Bronchial epithelial cell (primary cell): ENCODE results near the gene ZNF689. TPM values are rescaled to one million over a fixed set of nuclear protein-coding genes. Genes with fewer than 3 reads are reported as not detected.

Experiments used
- DNase-seq: peaks from one replicate; pipeline ENCODE4 v3.0.0-alpha.2; 2010; ENCODE audit warnings: low read depth
- FAIRE-seq: peaks from 2 replicates; lab custom pipeline; 2011; peaks lifted over from hg19 to GRCh38; lab: Jason Lieb, UNC
- H3K27me3 ChIP-seq: 2 replicates; pipeline ENCODE4 v1.5.1; 2011; ENCODE audit warnings: low read length; ENCODE audit not compliant: control insufficient read depth, insufficient read depth
- H3K36me3 ChIP-seq: 2 replicates; pipeline ENCODE4 v1.5.1; 2011; ENCODE audit warnings: low read length; ENCODE audit not compliant: control insufficient read depth, insufficient read depth
- H3K4me3 ChIP-seq: 2 replicates; pipeline ENCODE4 v1.5.1; 2011; ENCODE audit warnings: mild to moderate bottlenecking, low read depth, low read length, control low read depth
- CTCF ChIP-seq: IDR thresholded peaks from 2 replicates; pipeline ENCODE4 v1.5.1; 2011; ENCODE audit warnings: mild to moderate bottlenecking, moderate library complexity, low read length, control low read depth, inconsistent platforms; ENCODE audit not compliant: insufficient read depth, severe bottlenecking
- total RNA-seq: library from RNA; depleted of rRNA; stranded (reverse); fragments of >200 nt; gene quantifications from 2 replicates; pipeline ENCODE4 v1.2.1, GENCODE V29; 2014

The ZNF689 gene
- total RNA-seq, 1 donor from 2014 or later, result 2.6 TPM

GRCh38 chr16:30585400-30586191, 24.6 kb downstream of the ZNF689 start, which contains the start of gene ZNF785:
ZNF785 (minus strand) TSS chr16:30585697; CDS start chr16:30585611, 86 bp downstream.
- no peak for TF ChIP-seq CTCF
- Histone ChIP-seq H3K27me3 (no peaks in the 10 kb centered on the region), H3K4me3 (peak within 1 kb of the TSS; percentile 60), H3K36me3 (peaks cover 9% of the 10 kb centered on the region)
- FAIRE-seq (no peak), DNase-seq (peak; percentile 99)

GRCh38 chr16:30585022-30585399, 25.2 kb downstream of the ZNF689 start:
- FAIRE-seq (no peak), DNase-seq (peak; percentile 11)
- H3K27me3 ChIP-seq, result no peaks in the 10 kb centered on the region
- TF ChIP-seq CTCF, result no peak
- H3K36me3 ChIP-seq, result peaks cover 9% of the 10 kb centered on the region
- peak overlapping the region; percentile 60 for H3K4me3 ChIP-seq

- FAIRE-seq (no peak), DNase-seq (no peak)
- H3K36me3 ChIP-seq, result peaks cover 15% of the 10 kb centered on the region
- TF ChIP-seq CTCF, result no peak
- no peaks in the 10 kb centered on the region for H3K27me3 ChIP-seq
- no peak overlapping the region for H3K4me3 ChIP-seq
Measured at GRCh38 chr16:30582611-30583340, 27.4 kb downstream of the ZNF689 start.

GRCh38 chr16:30581457-30581856, 28.7 kb downstream of the ZNF689 start:
- FAIRE-seq (no peak), DNase-seq (no peak)
- H3K4me3 ChIP-seq, result no peak overlapping the region
- no peak for TF ChIP-seq CTCF
- no peaks in the 10 kb centered on the region for H3K27me3 ChIP-seq
- peaks cover 15% of the 10 kb centered on the region for H3K36me3 ChIP-seq

- FAIRE-seq (no peak), DNase-seq (no peak)
- TF ChIP-seq CTCF, result no peak
- Histone ChIP-seq H3K27me3 (no peaks in the 10 kb centered on the region), H3K4me3 (no peak overlapping the region), H3K36me3 (peaks cover 6% of the 10 kb centered on the region)
Measured at GRCh38 chr16:30574678-30575077, 35.5 kb downstream of the ZNF689 start.
